Measurements from ENCODE around the gene TCF4. TPM values are rescaled to one million over a fixed set of nuclear protein-coding genes. Genes with fewer than 3 reads are reported as not detected.

TCF4 gene
- total RNA-seq, 1 experiment from 2014 or later, result 2.3 TPM

DNA sequence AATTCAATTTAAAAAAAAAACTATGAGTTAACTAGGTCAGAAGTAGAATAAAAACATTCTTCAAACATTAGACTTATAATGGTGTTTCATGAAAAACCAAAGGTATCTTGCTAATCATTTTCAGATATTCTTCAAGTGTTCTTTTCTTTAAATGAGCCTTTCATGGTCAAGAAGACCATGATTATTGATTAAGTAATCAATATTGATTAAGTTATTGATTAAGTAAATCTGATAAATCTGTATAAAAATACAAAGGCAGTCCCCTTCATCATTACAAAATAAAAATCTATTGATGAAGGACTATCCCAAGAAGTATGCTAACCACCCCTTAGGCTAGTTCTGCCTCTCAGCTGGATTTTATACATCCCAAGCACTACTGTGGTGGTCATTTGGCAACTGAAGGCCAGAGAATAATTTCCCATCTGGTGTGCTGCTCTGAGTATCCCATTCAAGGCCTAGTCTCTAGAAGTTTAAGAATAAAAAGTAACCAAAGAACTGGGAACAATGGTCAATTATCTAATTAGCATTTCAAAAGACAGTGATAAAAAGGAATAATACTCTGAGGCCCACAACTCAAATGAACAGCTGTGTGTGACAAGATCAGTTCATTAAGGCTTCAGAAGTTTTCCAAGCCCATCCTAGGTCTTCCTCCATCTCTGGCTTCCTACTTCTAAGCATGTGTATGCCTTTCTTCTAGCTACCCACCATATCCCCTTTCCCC, 63.5 kb downstream of the TCF4 start:
- TF ChIP-seq CTCF (IDR thresholded peaks at IDR 0.05) (no peak), POLR2AphosphoS5 (IDR thresholded peaks at IDR 0.05; ENCODE audit: low read depth, low read length) (no peak), TCF7L2 (IDR thresholded peaks at IDR 0.05; ENCODE audit: low read depth, low read length) (no peak), SIN3A (IDR thresholded peaks at IDR 0.05; ENCODE audit: borderline replicate concordance, insufficient read depth, low read depth, low read length) (no peak), REST (IDR thresholded peaks at IDR 0.05; ENCODE audit: insufficient read depth in 1 of 2, low read depth in 2 of 2, low read length in 1 of 2) (no peak)
- Histone ChIP-seq H3K9me3 (ENCODE audit: control insufficient read depth, insufficient read depth, low read depth, low read length) (no peaks in the 10 kb centered on the region), H3K27ac (ENCODE audit: low read length) (no peak overlapping the region), H3K36me3 (ENCODE audit: control insufficient read depth, insufficient read depth, low read length) (no peaks in the 10 kb centered on the region), H3K4me1 (ENCODE audit: control insufficient read depth, insufficient read depth, low read length) (no peaks in the 10 kb centered on the region), H3K4me3 (ENCODE audit: low read depth in 2 of 2, low read length in 2 of 2) (no peak overlapping the region), H3K27me3 (ENCODE audit: control insufficient read depth, insufficient read depth, low read length) (no peaks in the 10 kb centered on the region)
- ATAC-seq, result no peak
- CTCF ChIA-PET, result no interaction called here
- in situ Hi-C loops (cut with HindIII; ENCODE audit: low pct_unique_long_range_greater_than_20kb, low sequenced_read_pairs) (no loop called here), intact Hi-C loops (cut with micrococcal nuclease; ENCODE audit: unreplicated experiment) (no loop called here)
- POLR2A ChIA-PET, result no interaction called here
- no TSS peak for BruUV-seq (replicated peaks)
- DNase-seq (ENCODE audit: low read depth, low spot score), result no peak

GRCh38 chr18:55523001-55523400, 65.0 kb downstream of the TCF4 start:
- H3K9me3 ChIP-seq (ENCODE audit: control insufficient read depth, insufficient read depth, low read depth, low read length), result no peaks in the 10 kb centered on the region
- in situ Hi-C loops (cut with HindIII; ENCODE audit: low pct_unique_long_range_greater_than_20kb, low sequenced_read_pairs), result no loop called here
- no peak overlapping the region for H3K4me3 ChIP-seq (ENCODE audit: low read depth in 2 of 2, low read length in 2 of 2)
- H3K27me3 ChIP-seq (ENCODE audit: control insufficient read depth, insufficient read depth, low read length), result no peaks in the 10 kb centered on the region
- BruUV-seq (replicated peaks), result no TSS peak
- no peaks in the 10 kb centered on the region for H3K36me3 ChIP-seq (ENCODE audit: control insufficient read depth, insufficient read depth, low read length)
- DNase-seq (ENCODE audit: low read depth, low spot score) (no peak), ATAC-seq (no peak)
- intact Hi-C loops (cut with micrococcal nuclease; ENCODE audit: unreplicated experiment), result no loop called here
- TF ChIP-seq SIN3A (IDR thresholded peaks at IDR 0.05; ENCODE audit: borderline replicate concordance, insufficient read depth, low read depth, low read length) (no peak), POLR2AphosphoS5 (IDR thresholded peaks at IDR 0.05; ENCODE audit: low read depth, low read length) (no peak), CTCF (IDR thresholded peaks at IDR 0.05) (no peak), REST (IDR thresholded peaks at IDR 0.05; ENCODE audit: insufficient read depth in 1 of 2, low read depth in 2 of 2, low read length in 1 of 2) (no peak)
- POLR2A ChIA-PET, result no interaction called here
- CTCF ChIA-PET, result no interaction called here
- no peak overlapping the region for H3K27ac ChIP-seq (ENCODE audit: low read length)
- no peaks in the 10 kb centered on the region for H3K4me1 ChIP-seq (ENCODE audit: control insufficient read depth, insufficient read depth, low read length)

Measured in Panc1 (cell line).